Measurements from ENCODE around the gene AIDA.

DNA sequence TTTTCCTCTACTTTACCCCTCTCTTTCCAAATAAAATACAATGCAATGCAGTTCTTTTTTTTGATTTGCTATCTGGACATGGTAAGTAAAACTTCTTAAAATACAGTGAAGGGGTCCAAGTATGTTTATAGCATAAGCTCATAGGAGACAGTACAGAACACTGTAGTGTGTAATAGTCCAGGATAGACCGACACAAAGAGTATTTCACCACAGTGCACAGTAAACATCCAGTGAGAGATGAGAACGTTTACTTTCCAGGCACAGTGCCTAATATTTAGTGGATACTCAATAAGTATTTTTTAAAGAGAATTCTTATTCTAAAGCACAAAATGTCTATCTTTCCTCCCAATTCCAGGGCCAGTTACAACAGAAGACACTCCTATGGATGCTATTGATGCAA lies 79.5 kb downstream of the AIDA start:
- TF ChIP-seq, protein P1, sequence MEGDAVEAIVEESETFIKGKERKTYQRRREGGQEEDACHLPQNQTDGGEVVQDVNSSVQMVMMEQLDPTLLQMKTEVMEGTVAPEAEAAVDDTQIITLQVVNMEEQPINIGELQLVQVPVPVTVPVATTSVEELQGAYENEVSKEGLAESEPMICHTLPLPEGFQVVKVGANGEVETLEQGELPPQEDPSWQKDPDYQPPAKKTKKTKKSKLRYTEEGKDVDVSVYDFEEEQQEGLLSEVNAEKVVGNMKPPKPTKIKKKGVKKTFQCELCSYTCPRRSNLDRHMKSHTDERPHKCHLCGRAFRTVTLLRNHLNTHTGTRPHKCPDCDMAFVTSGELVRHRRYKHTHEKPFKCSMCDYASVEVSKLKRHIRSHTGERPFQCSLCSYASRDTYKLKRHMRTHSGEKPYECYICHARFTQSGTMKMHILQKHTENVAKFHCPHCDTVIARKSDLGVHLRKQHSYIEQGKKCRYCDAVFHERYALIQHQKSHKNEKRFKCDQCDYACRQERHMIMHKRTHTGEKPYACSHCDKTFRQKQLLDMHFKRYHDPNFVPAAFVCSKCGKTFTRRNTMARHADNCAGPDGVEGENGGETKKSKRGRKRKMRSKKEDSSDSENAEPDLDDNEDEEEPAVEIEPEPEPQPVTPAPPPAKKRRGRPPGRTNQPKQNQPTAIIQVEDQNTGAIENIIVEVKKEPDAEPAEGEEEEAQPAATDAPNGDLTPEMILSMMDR (IDR thresholded peaks at IDR 0.05) = no peak
- TF ChIP-seq EZH2 (IDR thresholded peaks at IDR 0.05; ENCODE audit: borderline replicate concordance, insufficient read depth, low read depth, low read length, poor library complexity, severe bottlenecking) = no peak
